Measurements from ENCODE around the gene UNC79. TPM values are rescaled to one million over a fixed set of nuclear protein-coding genes. Genes with fewer than 3 reads are reported as not detected.
A peak's percentile ranks its signal among the peaks of the same experiment; 100 is the strongest.

UNC79 gene
- total and polyA plus RNA-seq, 10 of the 15 experiments (the other 5 are each of a cell fraction or from before 2014, with no cell fraction given): 0.04 to 0.29 (median 0.14) TPM

GRCh38 chr14:93546642-93547041 lies 115.9 kb downstream of the UNC79 start:
- no peak for DNase-seq (ENCODE audit: low read depth, low spot score)
- BruUV-seq (replicated peaks): no TSS peak
- H3K9ac ChIP-seq (ENCODE audit: control insufficient read depth, insufficient read depth, low read length): no peak overlapping the region
- no peaks in the 10 kb centered on the region for H4K20me1 ChIP-seq (ENCODE audit: control insufficient read depth, insufficient read depth)
- H2AFZ ChIP-seq (ENCODE audit: control insufficient read depth, low read depth, low read length): no peak overlapping the region
- no peaks in the 10 kb centered on the region for H3K4me1 ChIP-seq (ENCODE audit: control insufficient read depth, insufficient read depth, low read length)
- no peaks in the 10 kb centered on the region for H3K79me2 ChIP-seq (ENCODE audit: control insufficient read depth, insufficient read depth, low read length)
- no peak overlapping the region for H3K27ac ChIP-seq (ENCODE audit: control insufficient read depth, insufficient read depth)
- in situ Hi-C loops (cut with MboI): loop anchor here (25.0 kb wide), 1 partner anchor 309 kb away; no protein-coding TSS in a partner anchor
- H3K27me3 ChIP-seq (replicated peaks in 1 of 2; ENCODE audit: control insufficient read depth in 2 of 2, insufficient read depth in 2 of 2, low read length in 1 of 2): no peaks in the 10 kb centered on the region
- ChIA-PET CTCF (interaction anchor here (0.6 to 4.7 kb wide), 13 partner anchors 10 to 830 kb away, joined by 3 to 33 read pairs (median 5); partner anchors contain the start of genes GON7 and UBR7), POLR2A (interaction anchor here (1.9 kb wide), 1 partner anchor 215 kb away, joined by 5 read pairs; no protein-coding TSS in a partner anchor), SMC1A (ENCODE audit: uncharacterized antibody, unreplicated experiment) (interaction anchor here (0.6 to 4.7 kb wide), 24 partner anchors 8 to 432 kb away, joined by 3 to 36 read pairs (median 4); partner anchors contain the start of gene UBR7), RAD21 (ENCODE audit: unreplicated experiment) (interaction anchor here (0.8 to 3.6 kb wide), 11 partner anchors 11 to 434 kb away, joined by 3 to 32 read pairs (median 5); partner anchors contain the start of genes GON7 and UBR7)
- 59% methylated on average over 1 of the region's 1 CpG for WGBS (ENCODE audit: insufficient coverage, insufficient replicate concordance, low lambda C conversion rate, missing lambda C conversion rate)
- no peak for FAIRE-seq
- no peaks in the 10 kb centered on the region; the same call in 2 of the 3 replicates for H3K9me3 ChIP-seq (replicated peaks; ENCODE audit: control insufficient read depth, insufficient read depth, low read length)
- TF ChIP-seq SRF (IDR thresholded peaks at IDR 0.05; ENCODE audit: low read depth in 2 of 2, low read length in 2 of 2) (no peak), MTA2 (IDR thresholded peaks at IDR 0.05; ENCODE audit: low read depth) (peak; percentile 71)
- intact Hi-C loops (cut with micrococcal nuclease; ENCODE audit: unreplicated experiment): loop anchor here (5.0 kb wide), 2 partner anchors 71 to 309 kb away; no protein-coding TSS in a partner anchor
- H3K36me3 ChIP-seq (ENCODE audit: control insufficient read depth in 2 of 2, insufficient read depth in 2 of 2, low read length in 1 of 2): no peaks in the 10 kb centered on the region
- H3K4me2 ChIP-seq (ENCODE audit: control insufficient read depth, insufficient read depth): no peak overlapping the region
- no peak for ATAC-seq
- H3K4me3 ChIP-seq: no peak overlapping the region

DNA sequence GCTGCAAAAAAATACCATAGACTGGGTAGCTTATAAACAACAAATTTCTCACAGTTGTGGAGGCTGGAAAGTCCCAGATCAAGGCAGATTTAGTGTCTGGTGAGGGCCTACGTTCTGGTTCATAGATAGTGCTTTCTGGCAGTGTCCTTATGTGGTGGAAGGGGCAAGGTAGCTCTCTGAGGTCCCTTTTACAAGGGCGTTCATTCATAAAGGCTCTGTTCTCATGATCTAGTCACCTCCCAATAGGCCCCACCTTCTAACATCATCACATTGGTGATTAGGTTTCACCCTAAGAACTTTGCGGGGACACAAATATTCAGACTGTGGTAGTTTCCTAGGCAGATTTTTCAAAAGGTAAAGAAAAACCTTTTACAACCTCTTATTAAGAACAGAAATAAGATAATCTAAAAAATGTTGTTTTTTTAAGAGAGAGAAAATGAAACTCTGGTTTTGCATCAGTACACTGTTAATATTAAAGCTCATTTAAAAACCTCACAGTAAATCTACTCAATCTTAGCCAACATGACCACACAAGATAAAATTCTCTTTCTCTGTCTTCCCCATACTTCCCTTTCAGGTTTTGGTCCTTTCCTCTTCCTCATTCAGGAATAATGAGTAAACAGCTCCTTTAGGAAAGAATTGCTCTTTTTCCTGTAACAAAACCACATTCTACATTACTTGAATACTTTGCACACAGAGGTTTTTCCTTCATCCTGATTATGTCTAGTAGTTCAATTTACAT lies 117.5 kb downstream of the UNC79 start:
- no peaks in the 10 kb centered on the region; the same call in 2 of the 3 replicates for H3K9me3 ChIP-seq (replicated peaks; ENCODE audit: control insufficient read depth, insufficient read depth, low read length)
- H2AFZ ChIP-seq (ENCODE audit: control insufficient read depth, low read depth, low read length): peak overlapping the region; percentile 74
- intact Hi-C loops (cut with micrococcal nuclease; ENCODE audit: unreplicated experiment): loop anchor here (2.0 to 5.0 kb wide), 3 partner anchors 69 to 311 kb away; partner anchors contain the start of gene BTBD7
- no peak overlapping the region for H3K9ac ChIP-seq (ENCODE audit: control insufficient read depth, insufficient read depth, low read length)
- WGBS (ENCODE audit: insufficient coverage, insufficient replicate concordance, low lambda C conversion rate, missing lambda C conversion rate): 8% methylated on average over 3 of the region's 3 CpGs
- peak; percentile 68 for DNase-seq (ENCODE audit: low read depth, low spot score)
- ChIA-PET POLR2A (interaction anchor here (1.2 kb wide), 1 partner anchor 19 kb away, joined by 4 read pairs; no protein-coding TSS in a partner anchor), SMC1A (ENCODE audit: uncharacterized antibody, unreplicated experiment) (interaction anchor here (0.6 to 4.7 kb wide), 21 partner anchors 10 to 781 kb away, joined by 3 to 36 read pairs (median 3); partner anchors contain the start of gene UBR7), RAD21 (ENCODE audit: unreplicated experiment) (interaction anchor here (0.9 to 3.6 kb wide), 14 partner anchors 10 to 1894 kb away, joined by 3 to 32 read pairs (median 4); partner anchors contain the start of genes GON7 and UBR7), CTCF (interaction anchor here (0.9 to 4.7 kb wide), 15 partner anchors 10 to 451 kb away, joined by 3 to 33 read pairs (median 5); partner anchors contain the start of genes GON7 and UBR7)
- H3K36me3 ChIP-seq (ENCODE audit: control insufficient read depth in 2 of 2, insufficient read depth in 2 of 2, low read length in 1 of 2): no peaks in the 10 kb centered on the region
- no peaks in the 10 kb centered on the region for H3K79me2 ChIP-seq (ENCODE audit: control insufficient read depth, insufficient read depth, low read length)
- no peaks in the 10 kb centered on the region for H4K20me1 ChIP-seq (ENCODE audit: control insufficient read depth, insufficient read depth)
- H3K27ac ChIP-seq (ENCODE audit: control insufficient read depth, insufficient read depth): peak overlapping the region; percentile 4
- no peaks in the 10 kb centered on the region for H3K27me3 ChIP-seq (replicated peaks in 1 of 2; ENCODE audit: control insufficient read depth in 2 of 2, insufficient read depth in 2 of 2, low read length in 1 of 2)
- no peak overlapping the region for H3K4me2 ChIP-seq (ENCODE audit: control insufficient read depth, insufficient read depth)
- in situ Hi-C loops (cut with MboI): loop anchor here (25.0 kb wide), 1 partner anchor 311 kb away; no protein-coding TSS in a partner anchor
- no TSS peak for BruUV-seq (replicated peaks)
- peak; percentile 98 for ATAC-seq
- FAIRE-seq: peak; percentile 49
- H3K4me1 ChIP-seq (ENCODE audit: control insufficient read depth, insufficient read depth, low read length): no peaks in the 10 kb centered on the region
- no peak overlapping the region for H3K4me3 ChIP-seq
- TF ChIP-seq IKZF2 (IDR thresholded peaks at IDR 0.05): peak; percentile 83 to 87
- TF ChIP-seq YY1 (IDR thresholded peaks at IDR 0.05; ENCODE audit: low read depth, low read length): 0 out of 2 replicates have a peak, but pooled peaks have one; percentile 16
- TF ChIP-seq DPF2 (IDR thresholded peaks at IDR 0.05): peak; percentile 63; the same call in 1 of the 2 replicates
- TF ChIP-seq, protein P1, sequence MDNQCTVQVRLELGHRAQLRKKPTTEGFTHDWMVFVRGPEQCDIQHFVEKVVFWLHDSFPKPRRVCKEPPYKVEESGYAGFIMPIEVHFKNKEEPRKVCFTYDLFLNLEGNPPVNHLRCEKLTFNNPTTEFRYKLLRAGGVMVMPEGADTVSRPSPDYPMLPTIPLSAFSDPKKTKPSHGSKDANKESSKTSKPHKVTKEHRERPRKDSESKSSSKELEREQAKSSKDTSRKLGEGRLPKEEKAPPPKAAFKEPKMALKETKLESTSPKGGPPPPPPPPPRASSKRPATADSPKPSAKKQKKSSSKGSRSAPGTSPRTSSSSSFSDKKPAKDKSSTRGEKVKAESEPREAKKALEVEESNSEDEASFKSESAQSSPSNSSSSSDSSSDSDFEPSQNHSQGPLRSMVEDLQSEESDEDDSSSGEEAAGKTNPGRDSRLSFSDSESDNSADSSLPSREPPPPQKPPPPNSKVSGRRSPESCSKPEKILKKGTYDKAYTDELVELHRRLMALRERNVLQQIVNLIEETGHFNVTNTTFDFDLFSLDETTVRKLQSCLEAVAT (IDR thresholded peaks at IDR 0.05): 0 out of 2 replicates have a peak, but pooled peaks have one; percentile 62
- TF ChIP-seq SREBF2 (IDR thresholded peaks at IDR 0.05; ENCODE audit: low read length): no peak
- TF ChIP-seq NBN (IDR thresholded peaks at IDR 0.05): 0 out of 2 replicates have a peak, but pooled peaks have one; percentile 58
- TF ChIP-seq MEF2B (IDR thresholded peaks at IDR 0.05; ENCODE audit: partially characterized antibody, poor library complexity, severe bottlenecking): peak; percentile 51
- no peak for TF ChIP-seq NKRF (conservative IDR thresholded peaks at IDR 0.05)
- peak; percentile 59 for TF ChIP-seq IKZF1 (conservative IDR thresholded peaks at IDR 0.05)
